ENCODE results near the gene CRACDL.

- no peak for TF ChIP-seq CTCF (IDR thresholded peaks at IDR 0.05)
- TF ChIP-seq POLR2A (IDR thresholded peaks at IDR 0.05): no peak
- no peak for TF ChIP-seq EP300 (IDR thresholded peaks at IDR 0.05)
Measured at GRCh38 chr2:98810588-98810928, 125.5 kb downstream of the CRACDL start.
